A673 (cell line): Measurements from ENCODE around the gene ROR1. TPM values are rescaled to one million over a fixed set of nuclear protein-coding genes. Genes with fewer than 3 reads are reported as not detected.

Source experiments
- BruUV-seq: library from RNA; stranded (reverse); fragments of 400-500 nt; replicated peaks from 2 replicates; lab custom pipeline; 2021; lab: Mats Ljungman, UMichigan
- CTCF ChIA-PET: fragments of 300-600 bp; sonication (Branson Sonifier 250); formaldehyde crosslinking; loops from one replicate; lab custom pipeline; 2022; ENCODE audit warnings: antibody characterized with exemption; lab: Charles Lee
- POLR2A ChIA-PET: fragments of 300-600 bp; sonication (Branson Sonifier 250); formaldehyde crosslinking; loops from one replicate; lab custom pipeline; 2022; ENCODE audit warnings: antibody characterized with exemption; ENCODE audit not compliant: low non-redundant PET; lab: Charles Lee
- DNase-seq: peaks from one replicate; pipeline ENCODE4 v3.0.0-alpha.2; 2015; ENCODE audit warnings: low spot score
- H3K27ac ChIP-seq: fragments of 200-600 bp; sonication (generic); 2 replicates; pipeline ENCODE4 v1.5.1; 2016; ENCODE audit warnings: mixed run types, low read depth, mild to moderate bottlenecking, mixed read lengths, antibody characterized with exemption, low read length; ENCODE audit not compliant: poor library complexity, severe bottlenecking
- H3K27me3 ChIP-seq: fragments of 200-600 bp; sonication (generic); replicated peaks from 2 replicates; pipeline ENCODE4 v1.6.1; 2017; ENCODE audit warnings: mixed run types, low read depth, mild to moderate bottlenecking, mixed read lengths, antibody characterized with exemption, low read length; ENCODE audit not compliant: insufficient read depth, poor library complexity
- H3K36me3 ChIP-seq: fragments of 200-600 bp; sonication (generic); 2 replicates; pipeline ENCODE4 v1.6.1; 2016; ENCODE audit warnings: mixed run types, mild to moderate bottlenecking, mixed read lengths, antibody characterized with exemption, low read length; ENCODE audit not compliant: insufficient read depth, poor library complexity, severe bottlenecking
- H3K4me1 ChIP-seq: fragments of 200-600 bp; sonication (generic); 2 replicates; pipeline ENCODE4 v1.6.1; 2017; ENCODE audit warnings: mixed run types, mild to moderate bottlenecking, mixed read lengths, antibody characterized with exemption, low read length; ENCODE audit not compliant: insufficient read depth, poor library complexity, severe bottlenecking
- H3K4me3 ChIP-seq: fragments of 200-600 bp; sonication (generic); 2 replicates; pipeline ENCODE4 v1.5.1; 2016; ENCODE audit warnings: low read depth, mixed run types, mild to moderate bottlenecking, mixed read lengths, low read length; ENCODE audit not compliant: poor library complexity, severe bottlenecking
- H3K9me3 ChIP-seq: fragments of 200-600 bp; sonication (generic); 2 replicates; pipeline ENCODE4 v1.6.1; 2016; ENCODE audit warnings: mixed run types, low read depth, mild to moderate bottlenecking, mixed read lengths, antibody characterized with exemption, low read length; ENCODE audit not compliant: poor library complexity, severe bottlenecking
- CTCF ChIP-seq: fragments of 300-800, 200-600 bp; sonication (generic); conservative IDR thresholded peaks from 2 replicates; pipeline ENCODE4 v1.5.1; 2017; ENCODE audit warnings: low read depth, mild to moderate bottlenecking, antibody characterized with exemption, low read length, moderate library complexity, mixed read lengths
- EZH2 ChIP-seq: fragments of 200-600 bp; sonication (generic); IDR thresholded peaks from 2 replicates; pipeline ENCODE4 v1.6.1; 2017; ENCODE audit warnings: borderline replicate concordance, low read depth, mild to moderate bottlenecking, mixed read lengths, antibody characterized with exemption, low read length; ENCODE audit not compliant: poor library complexity, severe bottlenecking
- intact Hi-C: fragments of 100-400 bp; cut with micrococcal nuclease; formaldehyde crosslinking; loops from one replicate; pipeline ENCODE4 v1.10.0; 2022; ENCODE audit not compliant: unreplicated experiment
- total RNA-seq: library from RNA; stranded (reverse); gene quantifications from 2 replicates; pipeline ENCODE4 v1.2.3, GENCODE V29; 2021

The ROR1 gene
- total RNA-seq, 1 experiment from 2014 or later: 7.4 TPM

- no peaks in the 10 kb centered on the region for H3K36me3 ChIP-seq
- CTCF ChIA-PET: no interaction called here
- H3K9me3 ChIP-seq: no peaks in the 10 kb centered on the region
- no peak overlapping the region for H3K27ac ChIP-seq
- POLR2A ChIA-PET: no interaction called here
- H3K27me3 ChIP-seq: no peaks in the 10 kb centered on the region
- no peak for TF ChIP-seq CTCF
- TF ChIP-seq EZH2: no peak
- H3K4me3 ChIP-seq: no peak overlapping the region
- no peak for DNase-seq
- intact Hi-C loops: no loop called here
- peaks cover 23% of the 10 kb centered on the region for H3K4me1 ChIP-seq
- BruUV-seq: no TSS peak
Measured at GRCh38 chr1:63849149-63849548, 75.3 kb downstream of the ROR1 start.

GRCh38 chr1:63854091-63854490, 80.3 kb downstream of the ROR1 start:
- Histone ChIP-seq H3K9me3 (no peaks in the 10 kb centered on the region), H3K4me1 (peaks cover 6% of the 10 kb centered on the region), H3K36me3 (no peaks in the 10 kb centered on the region), H3K27me3 (no peaks in the 10 kb centered on the region), H3K27ac (no peak overlapping the region), H3K4me3 (no peak overlapping the region)
- intact Hi-C loops: no loop called here
- BruUV-seq: no TSS peak
- no peak for TF ChIP-seq CTCF
- TF ChIP-seq EZH2: no peak
- DNase-seq: no peak
- ChIA-PET POLR2A (no interaction called here), CTCF (no interaction called here)

- no TSS peak for BruUV-seq
- DNase-seq: no peak
- H3K27me3 ChIP-seq: no peaks in the 10 kb centered on the region
- POLR2A ChIA-PET: no interaction called here
- intact Hi-C loops: no loop called here
- peaks cover 6% of the 10 kb centered on the region for H3K4me1 ChIP-seq
- H3K27ac ChIP-seq: no peak overlapping the region
- H3K9me3 ChIP-seq: no peaks in the 10 kb centered on the region
- no peak overlapping the region for H3K4me3 ChIP-seq
- CTCF ChIA-PET: no interaction called here
- TF ChIP-seq CTCF: no peak
- TF ChIP-seq EZH2: no peak
- no peaks in the 10 kb centered on the region for H3K36me3 ChIP-seq
Measured at GRCh38 chr1:63855942-63856341, 82.1 kb downstream of the ROR1 start.
